Activated T-cell treated with anti-CD3 and anti-CD28 coated beads for 24 hours (primary cell): ENCODE data around the gene NET1.
A peak's percentile ranks its signal among the peaks of the same experiment; 100 is the strongest.
"Not testable (repeated sequence)": the region's sequence is repeated elsewhere in the genome, so short reads cannot be mapped to it uniquely, and the experiment has no call there.

Experiments
- DNase-seq: peaks from one replicate; pipeline ENCODE4 v3.0.0-alpha.2; 2020; ENCODE audit warnings: low read depth

NET1 gene, protein sequence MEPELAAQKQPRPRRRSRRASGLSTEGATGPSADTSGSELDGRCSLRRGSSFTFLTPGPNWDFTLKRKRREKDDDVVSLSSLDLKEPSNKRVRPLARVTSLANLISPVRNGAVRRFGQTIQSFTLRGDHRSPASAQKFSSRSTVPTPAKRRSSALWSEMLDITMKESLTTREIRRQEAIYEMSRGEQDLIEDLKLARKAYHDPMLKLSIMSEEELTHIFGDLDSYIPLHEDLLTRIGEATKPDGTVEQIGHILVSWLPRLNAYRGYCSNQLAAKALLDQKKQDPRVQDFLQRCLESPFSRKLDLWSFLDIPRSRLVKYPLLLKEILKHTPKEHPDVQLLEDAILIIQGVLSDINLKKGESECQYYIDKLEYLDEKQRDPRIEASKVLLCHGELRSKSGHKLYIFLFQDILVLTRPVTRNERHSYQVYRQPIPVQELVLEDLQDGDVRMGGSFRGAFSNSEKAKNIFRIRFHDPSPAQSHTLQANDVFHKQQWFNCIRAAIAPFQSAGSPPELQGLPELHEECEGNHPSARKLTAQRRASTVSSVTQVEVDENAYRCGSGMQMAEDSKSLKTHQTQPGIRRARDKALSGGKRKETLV

DNA sequence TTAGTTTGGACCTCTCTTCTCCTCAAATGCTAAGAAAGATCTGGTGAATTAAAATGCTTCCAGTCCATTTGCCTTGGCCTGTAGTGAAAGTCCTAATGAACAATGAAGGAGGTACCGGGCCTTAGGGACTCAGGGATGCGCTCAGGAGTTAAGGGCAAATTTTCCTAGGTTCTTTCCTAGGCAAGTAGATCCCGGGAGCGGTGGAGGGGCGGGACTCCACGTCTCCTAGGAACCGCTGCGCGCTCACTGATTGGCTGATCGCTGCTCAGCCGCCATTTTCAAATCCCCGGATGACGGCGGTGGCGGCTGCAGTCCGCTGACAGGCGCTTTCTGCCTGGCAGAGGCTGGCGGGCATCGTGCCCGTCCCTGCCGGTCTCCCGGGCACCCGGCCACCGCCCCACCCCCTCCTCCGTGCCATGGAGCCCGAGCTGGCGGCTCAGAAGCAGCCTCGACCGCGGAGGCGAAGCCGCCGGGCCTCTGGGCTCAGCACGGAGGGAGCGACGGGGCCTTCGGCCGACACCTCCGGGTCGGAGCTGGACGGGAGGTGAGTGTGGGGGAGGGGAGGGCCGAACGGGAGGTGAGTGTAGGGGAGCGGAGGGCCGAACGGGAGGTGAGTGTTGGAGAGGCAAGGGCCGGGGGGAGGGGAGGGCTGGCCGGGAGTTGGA, at the start of gene NET1:
TSS of gene NET1 (plus strand) at position 281 of the 665 bp plus-strand sequence. CDS start at position 417, 136 bp downstream.
- peak; percentile 65 for DNase-seq

DNA sequence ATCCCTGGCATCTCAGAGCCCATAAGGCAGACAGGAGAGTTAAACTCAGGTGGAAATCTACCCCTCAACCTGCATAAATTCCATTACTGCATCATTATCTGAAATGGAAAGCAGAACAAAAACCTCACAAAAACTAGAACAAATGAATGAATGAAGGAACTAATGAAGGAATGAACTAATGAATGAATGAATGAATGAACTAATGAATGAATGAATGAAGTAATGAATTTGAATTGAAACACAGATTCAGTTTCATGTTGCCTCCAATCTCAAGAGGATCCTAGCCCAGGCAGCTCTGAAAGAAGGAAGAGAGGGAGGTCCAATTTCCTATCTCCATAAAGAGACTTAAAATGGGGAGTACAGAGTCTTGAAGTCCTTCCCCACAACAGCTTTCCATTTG, 49.5 kb upstream of the NET1 start:
- DNase-seq = no peak

GRCh38 chr10:5364374-5364773, 48.0 kb upstream of the NET1 start:
- no peak for DNase-seq

DNA sequence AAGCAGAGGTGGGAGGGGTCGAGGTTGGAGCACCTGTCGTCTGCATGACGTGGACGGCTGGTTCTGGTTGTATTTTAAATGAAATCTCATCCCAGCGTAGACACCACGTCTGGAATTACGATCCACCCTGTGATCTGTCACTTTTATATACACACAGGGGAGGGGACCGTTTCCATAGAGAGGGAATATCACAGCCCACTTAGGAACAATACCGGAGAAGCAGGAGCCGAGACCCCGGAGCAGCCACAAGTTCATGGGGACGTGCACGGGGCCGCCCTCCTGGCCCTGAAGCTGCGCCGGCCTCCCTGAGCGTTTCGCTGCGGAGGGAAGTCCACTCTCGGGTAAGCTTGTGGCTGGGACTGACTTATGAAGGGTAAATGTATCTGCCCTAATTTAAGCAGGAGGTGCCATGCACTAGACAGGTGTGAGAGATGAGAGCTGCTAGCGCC, 47.4 kb upstream of the NET1 start, which contains the start of gene UCN3:
TSS of gene UCN3 (plus strand) at position 77 of the 449 bp plus-strand sequence. CDS start 8,755 bp downstream, outside the sequence.
- no peak for DNase-seq

DNA sequence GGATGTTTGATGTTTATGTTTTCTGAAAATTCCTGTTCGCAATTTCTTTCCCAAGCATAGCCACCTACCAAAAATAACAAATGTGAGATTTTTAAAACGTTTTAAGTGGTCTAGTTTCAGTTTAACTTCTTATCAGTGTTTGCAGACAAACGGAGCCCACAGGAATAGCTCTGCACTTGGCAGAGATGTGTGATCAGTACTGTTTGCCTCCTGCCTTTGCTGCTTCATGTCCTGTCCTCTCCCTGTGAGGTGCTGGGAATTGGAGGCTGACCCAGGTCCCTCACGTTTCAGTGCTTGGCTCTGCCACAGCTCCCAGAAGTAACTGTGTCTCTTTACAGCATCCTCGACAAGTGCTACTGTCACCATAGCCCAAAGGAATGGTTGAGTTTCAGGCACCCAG, 46.4 kb upstream of the NET1 start:
- no peak for DNase-seq

GRCh38 chr10:5369362-5370158, 42.8 kb upstream of the NET1 start:
- DNase-seq = no peak

DNA sequence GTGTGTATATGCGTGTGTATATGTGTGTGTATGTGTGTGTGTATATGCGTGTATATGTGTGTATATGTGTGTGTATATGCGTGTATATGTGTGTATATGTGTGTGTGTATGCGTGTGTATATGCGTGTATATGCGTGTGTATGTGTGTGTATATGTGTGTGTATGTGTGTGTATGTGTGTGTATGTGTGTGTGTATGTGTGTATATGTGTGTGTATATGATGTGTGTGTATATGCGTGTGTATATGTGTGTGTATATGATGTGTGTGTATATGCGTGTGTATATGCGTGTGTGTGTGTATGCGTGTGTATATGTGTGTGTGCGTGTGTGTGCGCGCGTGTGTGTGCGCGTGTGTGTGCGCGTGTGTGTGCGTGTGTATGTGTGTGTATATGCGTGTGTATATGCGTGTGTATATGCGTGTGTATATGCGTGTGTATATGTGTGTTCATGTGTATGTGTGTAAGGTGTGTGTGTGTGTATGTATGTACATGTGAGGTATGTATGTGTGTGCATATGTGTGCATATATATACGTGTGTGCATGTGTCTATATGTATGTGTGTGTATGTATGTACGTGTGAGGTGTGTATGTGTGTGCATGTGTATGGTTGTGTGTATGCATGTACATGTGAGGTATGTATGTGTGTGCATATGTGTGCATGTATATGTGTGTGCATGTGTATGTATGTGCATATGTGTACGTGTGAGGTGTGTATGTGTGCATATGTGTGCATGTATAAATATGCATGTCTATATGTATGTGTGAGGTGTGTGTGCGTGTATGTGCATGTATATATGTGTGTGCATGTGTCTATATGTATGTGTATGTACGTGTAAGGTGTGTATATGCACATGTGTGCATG, 41.6 kb upstream of the NET1 start:
- no peak for DNase-seq

DNA sequence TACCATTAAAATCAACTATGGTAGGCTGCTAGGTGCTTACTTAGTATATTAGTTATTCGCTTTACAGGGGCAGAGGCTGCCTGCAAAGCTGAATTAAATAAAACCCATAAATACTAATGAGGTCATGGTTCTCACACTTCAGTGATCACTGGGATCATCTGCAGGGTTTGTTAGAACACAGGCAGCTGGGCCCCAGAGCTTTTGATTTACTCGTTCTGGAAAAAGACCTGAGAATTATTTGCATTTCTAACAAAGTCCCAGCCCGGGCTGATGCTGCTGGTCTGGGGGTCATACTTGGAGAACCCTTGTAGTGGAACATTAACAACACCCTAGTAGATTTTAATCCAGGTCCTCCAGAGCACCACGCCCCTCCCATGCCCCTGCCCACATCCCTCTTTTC, 39.0 kb upstream of the NET1 start:
- DNase-seq = no peak

- DNase-seq = no peak
Measured at GRCh38 chr10:5373891-5374611, 38.3 kb upstream of the NET1 start.

DNA sequence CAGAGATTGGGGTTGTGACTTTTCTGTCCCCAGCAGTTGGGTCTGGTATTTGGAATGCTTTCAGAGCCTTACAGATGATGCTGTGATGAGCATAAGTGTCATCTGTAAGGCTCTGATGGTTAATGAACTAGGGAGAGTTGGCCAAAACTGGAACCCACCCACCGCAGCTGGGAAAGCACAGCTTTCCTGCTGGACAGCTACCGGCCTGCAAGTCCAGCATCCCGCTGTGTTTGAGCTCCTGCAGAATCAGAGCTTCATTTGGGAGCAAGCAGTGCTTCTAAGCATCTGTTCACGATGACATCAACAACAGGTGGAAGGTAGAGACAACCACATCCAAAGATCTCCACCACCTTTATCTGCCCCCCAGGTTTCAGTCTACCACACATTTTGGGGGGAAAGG, 35.9 kb upstream of the NET1 start:
- no peak for DNase-seq

DNA sequence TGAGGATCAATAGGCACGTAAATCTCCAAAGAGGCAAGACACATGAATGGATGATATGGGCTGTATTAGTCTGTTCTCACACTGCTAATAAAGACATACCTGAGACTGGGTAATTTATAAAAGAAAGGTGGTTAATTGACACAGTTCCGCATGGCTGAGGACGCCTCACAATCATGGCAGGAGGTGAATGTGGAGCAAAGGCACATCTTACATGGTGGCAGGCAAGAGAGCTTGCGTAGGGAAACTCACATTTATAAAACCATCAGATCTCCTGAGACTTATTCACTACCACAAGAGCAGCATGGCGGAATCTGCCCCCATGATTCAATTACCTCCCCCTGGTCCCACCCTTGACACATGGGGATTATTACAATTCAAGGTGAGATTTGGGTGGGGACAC, 33.2 kb upstream of the NET1 start:
- DNase-seq = not testable (repeated sequence)

GRCh38 chr10:5380395-5380794, 32.0 kb upstream of the NET1 start:
- DNase-seq = not testable (repeated sequence)

DNA sequence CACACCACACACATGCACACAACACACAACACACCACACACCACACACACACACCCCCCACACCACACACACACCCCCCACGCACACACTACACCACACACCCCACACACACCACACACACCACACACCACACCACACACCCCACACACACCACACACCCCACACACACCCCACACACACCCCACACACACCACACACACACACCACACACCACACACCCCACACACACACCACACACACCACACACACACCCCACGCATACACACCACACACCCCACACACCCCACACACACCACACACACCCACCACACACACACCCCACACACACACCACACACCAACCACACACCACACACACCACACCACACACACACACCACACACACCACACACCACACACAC, 31.2 kb upstream of the NET1 start:
- DNase-seq = no peak

DNA sequence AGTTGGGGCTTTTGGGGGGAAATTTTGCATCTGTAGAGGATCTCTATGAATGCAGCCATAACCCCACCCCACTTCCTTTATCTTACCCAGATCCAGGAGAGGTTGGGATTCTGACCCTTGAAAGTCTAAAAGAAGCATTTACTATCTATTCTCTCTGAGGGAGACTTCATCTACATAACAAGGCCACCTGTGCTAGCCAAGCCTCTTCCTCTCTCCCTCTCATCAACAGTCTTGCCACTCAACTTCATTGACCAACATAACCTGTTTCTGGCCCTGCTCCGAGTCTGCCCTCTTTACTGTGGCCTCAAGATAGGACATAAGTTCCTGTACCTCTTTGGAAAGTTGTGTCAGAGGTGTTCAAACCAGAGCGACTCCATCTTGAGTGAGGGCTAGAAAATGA, 27.1 kb upstream of the NET1 start:
- no peak for DNase-seq

DNA sequence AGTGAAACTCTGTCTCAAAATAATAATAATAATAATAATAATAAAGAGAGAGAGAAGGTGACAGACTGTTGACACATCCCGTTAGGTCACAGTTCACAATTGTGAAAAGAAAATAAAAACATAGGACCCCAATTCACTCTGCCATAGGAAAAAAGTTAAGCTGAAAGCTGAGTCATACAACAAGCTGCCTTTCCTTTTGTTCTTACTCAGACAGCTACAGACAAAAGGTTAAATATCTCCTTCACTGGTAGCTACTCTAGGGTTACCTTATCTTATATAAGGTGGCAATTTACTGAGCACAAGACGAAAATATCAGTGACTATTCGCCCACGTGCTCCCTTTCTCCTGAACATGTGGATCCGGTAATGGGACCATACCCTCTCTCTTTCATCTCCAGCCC, 25.2 kb upstream of the NET1 start:
- DNase-seq = no peak

DNA sequence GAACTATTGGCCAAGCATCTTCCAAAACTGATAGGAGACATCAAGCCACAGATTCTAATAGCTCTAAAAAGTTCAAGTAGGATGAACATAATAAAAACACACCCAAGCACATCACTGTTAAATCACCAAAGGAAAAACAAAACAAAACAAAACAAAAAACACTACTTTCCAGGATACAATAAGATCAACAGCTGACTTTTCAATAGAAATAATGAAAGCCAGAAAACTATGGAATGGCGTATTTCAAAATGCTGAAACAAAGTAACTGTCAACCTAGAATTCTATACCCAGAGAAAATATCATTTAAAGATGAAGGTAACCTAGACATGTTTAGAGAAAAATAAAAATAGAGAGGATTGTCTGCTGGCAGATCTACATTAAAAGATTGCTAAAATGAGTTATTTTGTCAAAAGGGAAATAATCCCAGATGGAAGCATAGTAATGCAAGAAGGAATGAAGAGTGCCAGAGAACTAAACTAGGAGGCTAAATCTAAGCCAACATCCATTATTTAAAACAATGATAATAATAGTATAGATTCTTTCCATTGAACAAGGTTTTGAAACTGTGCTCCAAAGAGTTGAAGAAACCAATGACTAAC, 21.7 kb upstream of the NET1 start:
- no peak for DNase-seq

DNA sequence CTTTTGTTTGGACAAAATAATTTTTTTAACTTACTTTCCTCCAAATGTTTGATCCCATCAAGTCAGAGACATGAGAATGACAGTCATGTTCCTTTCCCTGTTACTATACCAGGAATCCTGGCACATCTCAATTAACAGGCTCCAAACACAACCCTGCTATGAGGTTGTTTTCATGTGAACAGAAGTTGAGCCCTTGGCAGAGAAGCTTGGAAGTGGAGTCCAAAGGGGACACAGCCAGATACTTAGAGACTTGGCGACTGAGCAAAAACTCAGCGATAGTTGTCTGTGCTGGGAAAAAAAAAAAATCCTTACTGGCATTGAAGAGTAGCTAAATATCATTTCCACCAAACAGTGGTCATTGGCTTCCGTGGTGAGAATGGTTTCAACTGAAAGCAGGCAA, 20.6 kb upstream of the NET1 start:
- no peak for DNase-seq

GRCh38 chr10:5393529-5393928, 18.8 kb upstream of the NET1 start:
- no peak for DNase-seq

DNA sequence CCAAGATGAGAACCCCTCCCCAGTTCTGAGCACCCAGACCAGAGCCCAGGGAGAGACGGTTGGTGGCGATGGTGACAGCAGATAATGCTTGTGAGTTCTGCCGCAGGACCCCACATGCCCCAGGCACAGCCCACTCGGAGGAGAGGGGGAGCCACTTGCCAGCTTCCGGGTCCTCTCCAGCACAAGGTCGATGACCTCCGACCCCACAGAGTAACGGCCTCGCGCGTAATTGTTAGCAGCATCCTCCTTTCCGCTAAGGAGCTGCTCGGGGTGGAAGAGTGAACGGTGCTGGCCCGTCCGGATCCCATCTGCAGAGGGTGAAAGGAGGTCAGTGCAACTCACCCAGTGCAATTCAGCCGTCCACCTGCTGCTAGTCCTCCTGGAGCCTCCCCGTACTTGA, 17.2 kb upstream of the NET1 start:
- no peak for DNase-seq
